Lung microvascular endothelial cell (primary cell): ENCODE results near the gene SP3. TPM values are rescaled to one million over a fixed set of nuclear protein-coding genes. Genes with fewer than 3 reads are reported as not detected.
A peak's percentile ranks its signal among the peaks of the same experiment; 100 is the strongest.

ENCODE experiments used
- DNase-seq, 2 donors: peaks; one replicate each; pipeline versions ENCODE4 v3.0.0 to v3.0.0-alpha.2; 2010; ENCODE audit warnings: low read depth in 2 of 2
- total RNA-seq: library from RNA; depleted of rRNA; stranded (reverse); fragments of >200 nt; gene quantifications from 2 replicates; pipeline ENCODE4 v1.2.1, GENCODE V29; 2014

Gene SP3
- total RNA-seq, 1 donor from 2014 or later: 70.6 TPM

DNA sequence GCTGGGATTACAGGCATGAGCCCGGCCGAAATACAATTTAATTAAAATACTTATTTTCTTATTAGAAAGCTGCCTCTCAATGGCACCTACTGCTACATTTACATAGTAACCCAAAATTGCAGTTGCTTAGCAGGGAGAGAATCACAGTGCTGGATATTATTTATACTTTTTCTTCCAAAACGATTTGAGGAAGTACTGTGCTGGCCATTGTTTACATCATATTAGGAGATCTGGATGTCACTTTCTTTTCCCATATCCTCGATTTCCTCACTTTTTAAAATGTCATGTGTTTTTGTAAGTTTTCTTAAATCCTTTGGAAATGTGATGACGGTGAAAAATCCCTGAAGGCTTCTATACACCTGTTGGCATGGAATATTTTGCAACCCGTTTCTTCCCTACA is 3.4 kb upstream of the SP3 start:
- DNase-seq: no peak

DNA sequence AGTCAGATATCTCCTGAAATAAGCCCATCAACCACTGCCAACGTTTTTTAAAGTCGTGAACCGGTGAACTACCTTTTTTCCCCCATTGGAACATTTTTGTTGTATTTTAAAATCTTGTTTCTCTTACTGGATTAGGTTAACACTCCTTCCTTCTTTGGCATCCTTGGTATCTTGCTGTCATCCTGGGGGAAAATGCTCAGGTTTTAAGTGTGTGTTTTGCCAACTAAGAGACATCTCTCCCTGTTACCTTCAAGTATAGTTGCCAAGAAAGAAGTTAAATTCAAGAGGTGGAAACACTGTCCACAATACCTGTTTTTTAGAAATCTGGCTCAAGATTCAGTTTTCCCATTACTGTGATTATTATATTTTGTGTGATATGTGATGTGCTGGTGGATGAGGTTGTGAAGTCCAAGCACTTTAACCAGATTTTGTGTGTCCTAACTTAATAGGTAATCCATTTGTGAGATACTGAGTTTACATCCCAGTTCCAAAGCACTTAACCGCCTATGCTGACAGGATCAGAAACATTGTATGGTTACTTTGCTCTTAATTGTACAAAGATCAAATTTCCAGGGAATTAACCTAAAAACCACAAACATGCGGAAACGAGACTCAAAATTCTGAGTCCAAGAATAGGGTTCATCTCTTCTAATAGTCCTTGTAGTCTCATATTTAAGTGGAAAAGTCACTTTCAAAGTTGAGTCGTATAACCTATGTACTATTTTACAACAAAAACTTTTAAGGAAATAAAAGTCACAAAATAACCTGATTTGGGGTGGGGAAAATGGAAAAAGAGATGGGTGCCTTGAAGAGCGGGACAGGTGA is 1.3 kb upstream of the SP3 start:
- DNase-seq: no peak

DNA sequence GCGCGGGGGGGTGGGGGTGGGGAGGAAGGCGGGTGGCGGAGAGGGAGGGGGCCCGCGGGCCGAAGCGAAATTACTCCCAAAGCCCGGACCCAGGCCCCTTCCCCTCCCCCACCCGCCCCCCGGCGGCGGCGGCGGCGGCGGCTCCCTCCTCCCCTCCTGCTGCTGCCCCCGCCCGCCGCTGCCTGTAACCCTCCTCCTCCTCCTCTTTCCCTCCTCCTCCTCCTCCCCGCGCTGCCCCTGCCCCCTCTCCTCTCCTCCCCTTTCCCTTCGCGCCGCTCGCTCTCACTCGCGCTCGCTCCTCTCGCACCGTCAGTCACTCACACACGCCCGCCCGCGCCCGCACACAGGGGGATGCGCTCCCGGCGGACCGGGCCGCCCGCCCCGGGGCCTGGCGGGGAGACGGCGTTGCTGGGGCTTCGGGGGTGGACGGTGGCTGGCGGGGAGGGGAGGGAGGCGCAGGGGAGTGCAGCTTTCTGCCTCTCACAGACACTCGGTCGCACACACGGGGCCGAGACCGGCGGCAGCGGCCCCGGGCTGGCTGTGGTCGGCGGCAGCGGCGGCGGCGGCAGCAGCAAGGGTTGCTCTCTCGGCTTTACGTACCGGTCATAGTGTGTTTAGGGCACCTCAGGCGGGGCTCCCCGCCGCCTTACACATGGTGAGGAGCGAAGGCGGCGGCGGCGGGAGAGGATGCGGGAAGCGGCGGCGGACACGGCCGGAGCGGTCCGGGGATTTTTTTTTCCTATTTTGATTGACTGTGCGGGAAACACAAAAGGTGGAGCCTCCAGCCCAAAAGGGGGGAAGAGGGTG is 405 bp downstream of the SP3 start:
- DNase-seq: peak; percentile 90

DNA sequence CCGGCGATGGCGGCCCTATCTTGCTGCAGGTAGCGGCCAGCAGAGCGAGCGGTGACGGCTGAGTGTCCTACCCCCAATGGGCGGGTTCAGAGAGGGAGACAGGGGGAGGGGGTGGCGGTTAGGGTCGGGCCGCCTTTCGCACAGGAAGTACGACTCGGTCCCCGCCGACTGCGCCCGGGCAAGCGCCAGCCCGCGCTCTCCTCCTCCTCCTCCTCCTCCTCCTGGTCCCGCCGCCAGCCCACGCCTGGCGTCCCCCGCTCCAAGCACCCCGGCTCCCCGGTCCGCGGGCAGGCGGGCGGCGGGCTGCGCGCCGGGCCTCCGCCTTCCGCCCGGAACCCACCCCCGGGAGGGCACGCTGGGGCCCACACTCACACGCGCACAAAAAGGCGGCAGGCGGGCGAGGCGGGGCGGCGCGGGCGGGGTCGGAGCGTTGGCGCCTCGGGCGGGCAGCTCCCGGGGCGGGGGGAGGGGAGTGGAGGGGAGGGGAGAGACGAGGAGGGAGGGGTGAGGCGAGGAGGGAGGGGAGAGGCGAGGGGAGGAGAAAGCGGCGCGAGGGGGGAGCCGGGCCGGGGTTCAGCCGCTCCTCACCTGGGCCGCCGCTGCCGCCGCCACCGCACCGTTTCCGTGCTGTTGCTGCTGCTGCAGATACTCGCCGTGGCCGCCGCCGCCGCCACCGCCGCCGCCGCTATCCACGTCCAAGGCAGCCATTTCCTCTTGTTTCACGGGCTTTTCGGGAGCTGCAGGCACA is 1.2 kb downstream of the SP3 start:
- DNase-seq: peak; percentile 86 to 91

DNA sequence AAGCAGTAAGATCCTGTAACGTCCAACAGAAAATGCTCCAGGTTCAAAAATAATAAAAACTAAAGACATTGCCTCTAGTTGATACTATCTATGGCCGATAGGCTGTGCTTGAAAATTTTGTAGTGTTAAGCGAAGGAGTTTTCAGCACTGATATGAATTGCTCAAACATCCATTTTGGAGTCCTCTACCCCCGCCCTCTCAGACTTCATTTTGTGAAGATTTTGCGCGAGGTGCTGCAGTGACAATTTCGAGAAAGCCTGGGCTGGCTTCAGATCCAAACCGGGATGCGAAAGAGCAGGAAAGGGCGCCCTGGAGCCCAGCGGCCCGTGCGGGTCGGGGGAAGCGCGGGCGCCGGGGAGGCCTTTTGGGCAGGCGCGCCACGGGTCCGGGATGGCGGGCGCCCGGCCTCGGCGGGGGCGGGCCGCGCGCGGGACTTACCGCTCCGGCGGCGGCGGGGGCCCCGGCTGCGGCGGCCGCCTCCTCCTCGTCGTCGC is 1.8 kb downstream of the SP3 start:
- peak; percentile 69 to 77 for DNase-seq

DNA sequence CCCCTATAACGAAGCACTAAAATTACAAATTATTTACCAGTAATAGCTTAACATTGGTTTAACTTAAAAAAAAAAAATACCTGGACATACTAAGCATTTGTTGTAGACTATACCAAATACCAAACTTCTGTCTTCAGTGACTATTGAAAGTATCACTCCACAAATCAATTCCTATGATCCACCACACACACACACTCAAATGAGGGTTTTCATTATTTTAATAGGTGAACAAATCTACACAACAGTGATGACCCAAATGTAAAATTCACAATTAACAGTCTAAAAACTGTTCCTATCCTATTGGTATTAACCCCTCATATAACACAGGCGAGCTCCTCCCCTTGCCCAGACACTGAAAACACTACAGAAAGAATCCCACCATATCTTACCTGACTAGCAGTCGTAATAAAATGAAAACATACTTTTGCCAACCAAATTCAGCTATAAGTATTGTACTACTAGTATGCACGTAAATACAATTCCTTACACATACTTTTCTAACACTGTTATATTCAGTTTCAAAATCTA is 2.5 kb downstream of the SP3 start:
- DNase-seq: no peak

DNA sequence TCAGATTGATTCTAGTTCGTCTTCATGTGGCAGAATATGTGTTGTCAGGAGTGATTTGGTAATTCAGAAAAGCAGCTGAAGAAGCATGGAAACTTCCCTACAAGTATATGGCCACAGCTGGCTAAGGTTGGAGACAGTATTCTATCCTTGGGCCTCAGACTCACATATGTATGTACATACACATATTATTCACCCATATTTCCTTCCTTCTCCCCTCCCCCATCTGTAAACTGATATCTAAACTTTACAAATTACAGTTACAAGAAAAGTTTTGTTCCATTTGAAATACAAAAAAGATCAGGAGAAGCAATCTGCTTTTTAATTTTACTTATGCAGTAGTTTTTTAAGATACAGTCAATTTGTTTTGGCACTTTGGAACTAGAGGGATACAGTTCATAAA is 3.1 kb downstream of the SP3 start:
- peak in 1 of 2 donors; percentile 31 for DNase-seq

DNA sequence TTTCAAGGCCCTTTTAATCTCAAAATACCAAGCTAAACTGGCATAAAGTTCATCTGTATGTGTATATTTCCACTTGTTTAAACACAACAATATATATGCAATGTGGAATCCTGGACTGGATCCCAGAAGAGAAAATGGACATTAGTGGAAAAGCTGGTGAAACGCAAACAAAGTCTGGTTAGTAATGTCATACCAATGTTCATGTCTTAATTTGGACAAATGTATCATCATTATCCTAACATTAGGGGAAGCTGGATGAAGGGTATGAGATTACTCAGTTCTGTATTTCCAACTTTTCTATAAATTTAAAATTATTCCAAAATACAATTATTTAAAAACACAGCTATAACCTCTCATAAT is 3.8 kb downstream of the SP3 start:
- DNase-seq: peak in 1 of 2 donors; percentile 62

DNA sequence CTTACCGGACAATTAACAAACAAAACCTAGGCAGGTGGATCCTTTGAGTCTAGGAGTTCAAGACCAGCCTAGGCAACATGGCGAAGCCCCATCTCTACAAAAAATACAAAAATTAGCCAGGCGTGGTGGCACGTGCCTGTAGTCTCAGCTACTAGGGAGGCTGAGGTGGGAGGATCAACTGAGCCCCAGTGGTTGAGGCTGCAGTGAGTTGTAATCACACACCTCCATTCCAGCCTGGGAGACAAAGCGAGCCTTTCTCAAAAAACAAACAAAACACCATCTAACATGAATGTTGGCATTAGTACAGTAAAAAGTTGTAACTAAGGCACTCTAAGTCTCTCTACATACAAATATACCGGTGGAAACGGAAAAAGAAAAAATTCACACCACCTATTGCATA is 5.3 kb downstream of the SP3 start:
- no peak for DNase-seq

DNA sequence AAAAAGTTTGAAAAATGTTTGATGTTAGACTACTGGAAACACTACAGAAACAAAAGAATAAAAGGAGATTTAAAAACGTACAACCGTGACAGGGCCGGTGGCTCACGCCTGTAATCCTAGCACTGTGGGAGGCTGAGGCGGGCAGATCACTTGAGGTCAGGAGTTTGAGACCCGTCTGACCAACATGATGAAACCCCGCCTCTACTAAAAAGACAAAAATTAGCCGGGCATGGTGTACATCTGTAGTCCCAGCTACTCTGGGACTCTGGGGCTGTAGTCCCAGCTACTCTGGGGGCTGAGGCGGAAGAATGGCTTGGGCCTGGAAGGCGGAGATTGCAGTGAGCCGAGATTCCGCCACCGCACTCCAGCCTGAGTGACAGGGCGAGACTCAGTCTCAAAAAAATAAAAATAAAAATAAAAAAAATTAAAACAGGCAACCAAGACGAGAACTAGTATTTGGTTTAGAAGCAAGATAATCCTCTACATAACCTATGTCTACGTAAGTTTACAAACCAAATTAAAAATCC is 5.8 kb downstream of the SP3 start:
- no peak for DNase-seq

DNA sequence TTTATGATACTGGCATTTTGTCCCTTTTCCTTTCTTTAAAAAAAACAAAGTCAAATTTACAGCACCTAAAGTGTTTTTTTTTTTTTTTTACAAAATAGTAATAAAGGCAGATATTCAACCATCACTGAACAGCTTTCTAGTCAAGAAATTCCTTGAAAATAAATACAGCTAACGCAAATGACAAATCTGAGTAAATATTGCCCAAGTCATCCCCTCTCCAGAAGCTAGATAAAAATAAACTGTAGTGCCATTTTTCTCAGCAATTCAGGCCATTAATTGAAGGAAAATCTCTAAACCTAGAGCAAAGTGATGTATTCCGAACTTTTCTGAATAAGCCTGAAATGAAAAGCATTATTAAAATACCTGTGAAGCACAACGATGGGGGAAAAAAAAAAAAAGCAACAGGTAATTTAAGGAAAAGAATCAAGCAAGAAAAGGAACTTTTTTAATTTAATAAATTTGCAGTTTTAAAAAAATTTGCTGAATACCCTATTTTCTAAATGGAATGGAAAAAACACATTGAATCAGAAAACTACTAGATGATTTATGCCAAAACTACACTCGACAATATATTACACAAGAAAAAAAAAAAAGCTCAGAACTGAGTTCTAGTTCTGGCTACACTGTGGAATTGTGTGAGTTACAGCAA is 6.9 kb downstream of the SP3 start:
- DNase-seq: no peak

DNA sequence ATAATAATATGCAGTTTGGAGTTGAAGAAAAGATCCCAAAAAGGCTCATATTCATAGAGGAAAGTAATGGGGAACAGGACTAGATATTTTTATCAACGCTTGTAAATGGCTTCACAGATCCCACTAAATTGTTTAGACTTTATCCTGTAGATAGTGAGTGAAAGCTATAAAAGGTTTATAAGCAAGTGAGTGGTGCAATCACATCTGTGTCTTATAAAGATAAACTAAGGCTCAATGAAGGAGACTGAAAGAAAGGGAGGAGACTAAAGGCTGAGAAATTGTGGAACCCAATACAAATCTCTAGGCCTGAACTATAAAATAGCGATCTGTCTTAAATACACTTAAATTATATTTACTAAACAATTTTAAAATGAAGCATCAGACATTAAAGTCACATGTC is 7.7 kb downstream of the SP3 start:
- DNase-seq: no peak

DNA sequence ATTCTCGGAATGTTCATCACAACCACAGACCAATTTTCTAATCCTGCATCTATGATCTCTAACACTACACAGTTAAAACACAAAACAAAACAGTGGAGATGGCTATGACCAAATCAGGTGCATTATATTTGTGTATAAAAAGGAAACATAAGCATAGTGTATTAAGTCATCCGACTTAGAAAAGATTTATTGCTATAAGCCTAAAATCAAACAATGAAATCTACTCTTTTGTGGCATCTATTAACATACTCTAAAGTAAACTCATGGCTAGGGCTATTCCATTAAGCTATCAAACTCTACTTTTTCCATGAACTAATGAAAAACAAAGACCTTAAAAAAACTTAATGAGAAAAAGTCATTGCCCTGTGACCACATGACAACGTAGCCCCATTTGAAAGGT is 8.7 kb downstream of the SP3 start:
- no peak for DNase-seq

DNA sequence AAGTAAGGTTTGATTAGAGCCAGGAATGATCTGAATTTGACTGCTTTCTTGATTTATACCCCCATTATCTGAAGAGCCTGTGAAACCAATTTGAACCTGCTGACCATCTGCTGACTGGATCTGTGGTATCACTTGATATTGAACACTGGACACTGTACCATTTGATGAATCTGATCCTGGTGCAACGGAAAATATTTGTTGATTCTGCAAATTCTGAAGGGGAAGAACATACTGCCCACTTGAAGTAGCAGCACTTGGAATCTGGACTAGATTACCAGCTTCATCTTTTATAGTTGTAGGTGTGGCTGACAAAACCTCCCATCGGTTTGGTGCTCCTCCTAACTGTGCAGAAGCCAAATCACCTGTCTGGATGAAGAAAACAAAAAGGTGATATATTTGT is 9.3 kb downstream of the SP3 start:
- DNase-seq: no peak

DNA sequence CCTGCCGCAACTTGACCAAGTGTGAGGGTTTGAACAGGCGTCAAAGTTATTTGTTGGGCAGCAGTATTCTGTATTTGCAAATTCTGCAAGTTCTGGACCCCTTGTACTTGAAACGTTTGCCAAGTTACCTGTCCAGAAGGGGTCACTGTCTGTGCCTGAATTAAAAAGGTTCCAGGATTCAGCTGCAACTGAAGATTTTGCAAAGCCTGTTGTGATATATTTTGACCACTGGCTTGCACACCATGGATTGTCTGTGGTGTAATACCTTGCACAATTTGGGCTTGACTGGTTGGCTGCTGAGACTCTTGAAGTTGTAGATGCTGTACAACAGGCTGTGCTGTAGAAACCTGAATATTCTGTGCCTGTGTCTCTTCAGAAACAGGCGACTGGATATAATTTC is 10.2 kb downstream of the SP3 start:
- no peak for DNase-seq

DNA sequence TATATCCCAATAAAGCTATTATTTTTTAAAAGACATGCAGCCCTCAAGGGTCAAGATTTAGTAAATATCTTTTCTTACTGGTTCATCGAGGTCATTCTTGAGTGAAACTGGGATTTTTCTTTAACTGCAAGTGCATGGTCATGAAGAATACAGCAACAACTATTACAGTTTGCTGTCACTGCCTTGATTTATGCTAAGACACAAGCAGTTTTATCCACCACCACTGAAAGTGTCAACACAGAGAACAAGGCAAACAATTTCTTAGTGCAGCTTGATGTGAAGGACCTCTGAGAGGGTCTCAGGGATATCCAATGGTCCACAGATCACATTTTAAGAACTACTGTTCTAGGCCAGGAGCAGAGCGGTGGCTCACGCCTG is 12.1 kb downstream of the SP3 start:
- no peak for DNase-seq

DNA sequence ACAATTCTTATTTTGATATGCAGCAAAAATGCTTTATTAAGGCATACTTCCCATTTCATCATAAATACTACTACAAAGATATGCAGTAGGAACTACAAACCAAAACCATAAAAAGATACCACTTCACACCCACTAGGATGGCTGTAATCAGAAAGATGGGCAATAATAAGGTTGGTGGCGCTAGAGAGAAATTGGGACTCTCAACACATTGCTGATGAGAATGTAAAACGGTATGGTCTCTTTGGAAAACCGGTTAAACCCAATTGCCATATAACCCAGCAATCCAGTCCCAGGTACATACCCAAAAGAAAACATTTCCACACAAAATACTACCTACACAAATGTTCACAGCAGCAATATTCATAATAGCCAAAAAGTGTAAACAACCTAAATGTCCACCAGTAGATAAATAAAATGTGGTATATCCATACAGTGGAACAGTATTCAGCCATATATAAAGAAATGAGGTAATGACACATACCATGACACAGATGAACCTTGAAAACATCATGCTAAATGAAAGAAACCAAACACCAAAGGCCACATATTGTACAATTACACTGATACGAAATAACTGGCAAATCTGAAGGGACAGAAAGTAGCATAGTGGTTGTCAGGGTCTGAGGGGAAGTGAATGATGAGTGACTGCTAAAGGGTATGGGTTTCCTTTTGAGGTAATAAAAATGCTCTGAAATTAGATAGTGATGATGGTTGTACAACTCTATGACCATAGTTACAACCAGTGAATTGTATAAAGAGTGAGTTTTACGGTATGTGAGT is 12.7 kb downstream of the SP3 start:
- no peak for DNase-seq

DNA sequence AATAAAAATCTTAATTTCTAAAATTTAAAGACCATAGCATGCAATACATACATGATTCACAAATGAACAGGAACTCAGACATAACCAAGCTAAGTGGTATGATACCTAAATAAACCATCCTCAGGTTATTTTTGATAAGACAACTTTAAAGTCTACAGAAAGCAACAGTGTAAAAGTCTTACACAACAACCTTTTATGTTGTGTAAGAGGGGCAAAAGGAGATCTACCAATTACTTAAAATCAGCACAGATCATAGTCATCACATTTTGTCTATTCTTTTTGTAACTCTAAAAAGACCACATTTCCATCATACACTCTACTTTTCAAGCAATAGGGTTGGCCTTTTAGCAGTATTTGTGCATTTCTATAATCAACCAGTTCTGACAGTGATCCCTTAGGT is 16.3 kb downstream of the SP3 start:
- DNase-seq: no peak

DNA sequence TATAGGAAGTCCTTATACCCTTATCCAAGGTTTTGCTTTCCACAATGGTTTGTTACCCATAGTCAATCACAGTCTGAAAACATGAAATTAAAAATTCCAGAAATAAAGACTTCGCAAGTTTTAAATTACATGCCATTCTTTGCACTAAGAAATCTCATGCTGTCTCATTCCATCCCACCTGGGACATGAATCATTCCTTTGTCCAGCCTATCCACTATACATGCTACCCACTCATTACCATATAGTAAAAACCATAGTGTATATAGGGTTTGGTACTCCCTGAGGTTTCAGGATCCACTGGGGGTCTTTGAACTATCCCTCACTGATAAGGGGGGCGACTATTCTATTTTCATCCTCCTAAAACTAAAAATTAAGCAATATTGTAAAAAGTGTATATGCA is 17.0 kb downstream of the SP3 start:
- DNase-seq: no peak

DNA sequence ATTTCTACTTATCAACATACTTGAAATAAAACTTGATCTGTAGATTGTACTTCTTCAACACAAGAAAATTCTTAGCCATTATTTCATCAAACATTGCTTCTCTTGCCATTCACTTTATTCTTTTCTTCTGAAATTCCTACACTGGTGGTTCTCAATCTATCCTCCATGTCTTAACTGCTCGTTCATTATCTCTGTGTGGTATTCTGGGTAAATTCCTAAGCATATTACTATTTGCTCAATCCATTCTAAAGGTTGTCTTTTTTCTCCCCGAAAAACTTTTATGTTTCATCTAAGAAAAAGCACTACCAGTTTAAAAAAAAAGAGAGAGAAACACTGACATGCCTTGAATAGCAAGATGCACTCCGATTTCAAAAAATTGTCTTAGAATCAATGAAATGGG is 18.0 kb downstream of the SP3 start:
- DNase-seq: no peak
